ENCODE measurements around the gene DDX52.
"Not testable (repeated sequence)": the region's sequence is repeated elsewhere in the genome, so short reads cannot be mapped to it uniquely, and the experiment has no call there.

DNA sequence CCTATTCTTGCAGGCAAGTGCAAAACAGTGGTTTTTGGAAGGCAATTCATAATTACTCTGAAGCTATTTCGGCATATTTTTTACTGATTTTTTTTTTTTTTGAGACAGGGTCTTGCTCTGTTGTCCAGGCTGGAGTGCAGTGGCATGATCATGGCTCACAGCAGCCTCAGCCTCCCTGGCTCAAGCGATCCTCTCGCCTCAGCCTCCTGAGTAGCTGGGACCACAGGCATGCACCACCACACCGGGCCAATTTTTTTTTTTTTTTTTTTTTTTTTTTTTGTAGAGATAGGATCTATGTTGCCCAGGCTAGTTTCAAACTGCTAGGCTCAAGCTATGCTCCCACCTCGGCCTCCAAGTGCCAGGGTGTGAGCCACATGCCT is 33.2 kb downstream of the DDX52 start:
- not testable (repeated sequence) for TF ChIP-seq POLR2A (IDR thresholded peaks at IDR 0.05; ENCODE audit: low read length); GATA1 (IDR thresholded peaks at IDR 0.05; ENCODE audit: low read depth, low read length)
